Cardiac septum (tissue), 1 donor: ENCODE measurements around the gene POLR2J2. TPM values are rescaled to one million over a fixed set of nuclear protein-coding genes. Genes with fewer than 3 reads are reported as not detected.
"Not testable (repeated sequence)": the region's sequence is repeated elsewhere in the genome, so short reads cannot be mapped to it uniquely, and the experiment has no call there.

ENCODE experiments used
- DNase-seq: peaks from one replicate; pipeline ENCODE4 v3.0.0-alpha.2; 2020; ENCODE audit warnings: low spot score
- intact Hi-C: fragments of 100-400 bp; cut with DNase I; formaldehyde crosslinking; loops from one replicate; pipeline ENCODE4 v1.14.0; 2022
- long read RNA-seq: library from polyadenylated mRNA; unstranded; transcript quantifications from one replicate; pipeline ENCODE4 v2.0.0, GENCODE V29; 2021
- total RNA-seq: library from RNA; stranded (reverse); fragmentation: NEBNext Ultra II Directional; extraction: Animal tissue kit (Norgen Biotek cat#: 25700); gene quantifications from one replicate; pipeline ENCODE4 v1.2.1, GENCODE V29; 2021
- donor health status: DM: no; HTN: no; CAD: no.

POLR2J2 gene
- total RNA-seq: 6.5 TPM
- long read RNA-seq, partial matches to known transcripts: 0 of 4 reads
- long read RNA-seq, other reads (novel, unspliced or antisense): 1 of 4 reads

- intact Hi-C loops, DNase-seq: not testable (repeated sequence)
Observed at GRCh38 chr7:102671166-102671955, at the start of gene POLR2J2. POLR2J2 (minus strand) TSS chr7:102671663; CDS start chr7:102671601, 62 bp downstream.

- DNase-seq, intact Hi-C loops: not testable (repeated sequence)
Observed at GRCh38 chr7:102718491-102718890, 47.0 kb upstream of the POLR2J2 start.

- DNase-seq, intact Hi-C loops: not testable (repeated sequence)
Observed at GRCh38 chr7:102715718-102716117, 44.3 kb upstream of the POLR2J2 start.

GRCh38 chr7:102714774-102715522 lies 43.5 kb upstream of the POLR2J2 start:
- intact Hi-C loops, DNase-seq: not testable (repeated sequence)

GRCh38 chr7:102713691-102714080 lies 42.2 kb upstream of the POLR2J2 start:
- intact Hi-C loops, DNase-seq: not testable (repeated sequence)

GRCh38 chr7:102713011-102713690 lies 41.7 kb upstream of the POLR2J2 start:
- DNase-seq, intact Hi-C loops: not testable (repeated sequence)

GRCh38 chr7:102698962-102699750 lies 27.7 kb upstream of the POLR2J2 start:
- intact Hi-C loops, DNase-seq: not testable (repeated sequence)

GRCh38 chr7:102697642-102698512 lies 26.4 kb upstream of the POLR2J2 start:
- DNase-seq, intact Hi-C loops: not testable (repeated sequence)

- intact Hi-C loops, DNase-seq: not testable (repeated sequence)
Observed at GRCh38 chr7:102696009-102696408, 24.5 kb upstream of the POLR2J2 start.

GRCh38 chr7:102695033-102695552 lies 23.6 kb upstream of the POLR2J2 start:
- DNase-seq, intact Hi-C loops: not testable (repeated sequence)

GRCh38 chr7:102694008-102694407 lies 22.5 kb upstream of the POLR2J2 start:
- intact Hi-C loops, DNase-seq: not testable (repeated sequence)

GRCh38 chr7:102690602-102691001 lies 19.1 kb upstream of the POLR2J2 start:
- intact Hi-C loops, DNase-seq: not testable (repeated sequence)

- DNase-seq, intact Hi-C loops: not testable (repeated sequence)
Observed at GRCh38 chr7:102689436-102690282, 18.2 kb upstream of the POLR2J2 start.

GRCh38 chr7:102688299-102689036 lies 17.0 kb upstream of the POLR2J2 start:
- intact Hi-C loops, DNase-seq: not testable (repeated sequence)

GRCh38 chr7:102682560-102682959 lies 11.1 kb upstream of the POLR2J2 start:
- DNase-seq, intact Hi-C loops: not testable (repeated sequence)

- DNase-seq, intact Hi-C loops: not testable (repeated sequence)
Observed at GRCh38 chr7:102680780-102681179, 9.3 kb upstream of the POLR2J2 start.
